GM18861 (cell line): ENCODE results near the gene FAHD1.

Experiments
- ATAC-seq: cut with Tn5 transposase; IDR thresholded peaks from one replicate; pipeline ENCODE4 v1.9.1; 2021; ENCODE audit not compliant: unreplicated experiment

FAHD1 gene

GRCh38 chr16:1878256-1878655 is 51.2 kb downstream of the FAHD1 start:
- ATAC-seq: no peak
